Fibroblast of mammary gland (primary cell): ENCODE data around the gene NTPCR.

ENCODE experiments used
- DNase-seq: peaks from one replicate; pipeline ENCODE4 v3.0.0-alpha.2; 2010; ENCODE audit warnings: low read depth
- H3K4me3 ChIP-seq: 2 replicates; pipeline ENCODE4 v1.5.1; 2011; ENCODE audit warnings: low read depth, mild to moderate bottlenecking, low read length, moderate library complexity; ENCODE audit not compliant: control insufficient read depth
- CTCF ChIP-seq: conservative IDR thresholded peaks from 2 replicates; pipeline ENCODE4 v1.5.1; 2011; ENCODE audit warnings: low read depth, low read length, inconsistent platforms; ENCODE audit not compliant: control insufficient read depth, insufficient read depth

Gene NTPCR

GRCh38 chr1:232983375-232983774, 33.0 kb downstream of the NTPCR start:
- no peak overlapping the region for H3K4me3 ChIP-seq
- DNase-seq = no peak

GRCh38 chr1:232983817-232984567, 33.6 kb downstream of the NTPCR start:
- no peak for DNase-seq
- no peak overlapping the region for H3K4me3 ChIP-seq

More at GRCh38 chr1:232983375-232983774, 33.0 kb downstream of the NTPCR start:
- TF ChIP-seq CTCF = no peak

GRCh38 chr1:232984577-232985425, 34.4 kb downstream of the NTPCR start:
- no peak for DNase-seq
- H3K4me3 ChIP-seq = no peak overlapping the region
- TF ChIP-seq CTCF = no peak

More at GRCh38 chr1:232983817-232984567, 33.6 kb downstream of the NTPCR start:
- TF ChIP-seq CTCF = no peak

GRCh38 chr1:232985882-232986526, 35.6 kb downstream of the NTPCR start:
- no peak for TF ChIP-seq CTCF
- H3K4me3 ChIP-seq = no peak overlapping the region
- no peak for DNase-seq

GRCh38 chr1:232986527-232986922, 36.1 kb downstream of the NTPCR start:
- no peak overlapping the region for H3K4me3 ChIP-seq
- TF ChIP-seq CTCF = no peak
- DNase-seq = no peak

- no peak for DNase-seq
- TF ChIP-seq CTCF = no peak
- no peak overlapping the region for H3K4me3 ChIP-seq
Observed at GRCh38 chr1:232987046-232987773, 36.8 kb downstream of the NTPCR start.
